IPS DF 6.9 (cell line): ENCODE results near the gene DUSP22.

Experiments
- DNase-seq: peaks from one replicate; pipeline ENCODE4 v3.0.0-alpha.2; 2013; ENCODE audit warnings: low read depth, low spot score
- H3K27ac ChIP-seq: one replicate; pipeline ENCODE4 v1.5.1; 2013; ENCODE audit warnings: low read length, control low read depth
- H3K27me3 ChIP-seq: 2 replicates; pipeline ENCODE4 v1.6.1; 2013; ENCODE audit warnings: mild to moderate bottlenecking, low read length; ENCODE audit not compliant: control insufficient read depth, insufficient read depth
- H3K36me3 ChIP-seq: 2 replicates; pipeline ENCODE4 v1.6.1; 2013; ENCODE audit warnings: low read length; ENCODE audit not compliant: control insufficient read depth, insufficient read depth
- H3K4me1 ChIP-seq: 2 replicates; pipeline ENCODE4 v1.6.1; 2013; ENCODE audit warnings: low read length; ENCODE audit not compliant: control insufficient read depth, insufficient read depth
- H3K4me3 ChIP-seq: 2 replicates; pipeline ENCODE4 v1.5.1; 2013; ENCODE audit warnings: mild to moderate bottlenecking, low read length
- H3K9me3 ChIP-seq: 2 replicates; pipeline ENCODE4 v1.6.1; 2013; ENCODE audit warnings: low read length, inconsistent platforms; ENCODE audit not compliant: control insufficient read depth, insufficient read depth
- WGBS: extraction: QIAGEN DNeasy Blood & Tissue Kit; methylation state at CpG from one replicate; pipeline ENCODE4 v1.1.7; 2013; ENCODE audit warnings: mixed read lengths, missing lambda C conversion rate; ENCODE audit not compliant: insufficient read length, insufficient coverage; 5-methylcytosine and 5-hydroxymethylcytosine counted together

The DUSP22 gene

DNA sequence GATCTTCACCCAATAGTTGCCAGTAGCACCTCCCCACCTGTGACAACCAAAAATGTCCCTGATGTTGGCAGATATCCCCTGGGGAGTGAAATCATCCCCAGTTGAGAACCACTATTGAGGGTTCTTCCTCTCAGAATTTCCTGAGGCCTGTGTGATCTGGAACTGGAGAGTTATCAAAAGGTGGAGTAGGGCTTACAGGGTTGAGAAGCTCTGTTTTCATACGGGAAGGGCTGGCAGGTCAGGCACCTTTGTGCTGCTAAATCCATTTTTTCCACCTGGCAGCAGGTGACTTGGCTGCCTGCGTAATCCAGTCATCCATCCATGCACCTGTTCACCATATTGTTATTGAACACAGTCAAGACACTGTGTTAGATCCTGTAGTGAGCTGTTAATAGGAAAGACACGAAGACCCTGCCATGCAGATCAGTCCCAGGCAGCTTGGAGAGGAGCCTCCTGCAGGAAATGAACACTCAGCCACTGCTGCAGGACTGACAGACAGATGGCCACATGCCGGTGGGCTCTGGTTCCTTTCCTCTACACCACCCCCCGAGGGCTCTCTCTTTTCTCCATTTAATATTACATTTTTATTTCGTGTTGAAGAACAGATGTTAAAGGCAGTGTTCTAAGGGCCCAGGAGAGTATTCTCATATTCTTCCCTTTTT is 5.4 kb downstream of the DUSP22 start:
- Histone ChIP-seq H3K27ac (no peak overlapping the region), H3K36me3 (no peaks in the 10 kb centered on the region), H3K9me3 (no peaks in the 10 kb centered on the region; the same call in 1 of the 2 replicates), H3K4me3 (no peak overlapping the region), H3K27me3 (no peaks in the 10 kb centered on the region), H3K4me1 (peaks cover 2% of the 10 kb centered on the region)
- WGBS = no CpG with 5 or more reads among the region's 6 CpGs
- DNase-seq = no peak

DNA sequence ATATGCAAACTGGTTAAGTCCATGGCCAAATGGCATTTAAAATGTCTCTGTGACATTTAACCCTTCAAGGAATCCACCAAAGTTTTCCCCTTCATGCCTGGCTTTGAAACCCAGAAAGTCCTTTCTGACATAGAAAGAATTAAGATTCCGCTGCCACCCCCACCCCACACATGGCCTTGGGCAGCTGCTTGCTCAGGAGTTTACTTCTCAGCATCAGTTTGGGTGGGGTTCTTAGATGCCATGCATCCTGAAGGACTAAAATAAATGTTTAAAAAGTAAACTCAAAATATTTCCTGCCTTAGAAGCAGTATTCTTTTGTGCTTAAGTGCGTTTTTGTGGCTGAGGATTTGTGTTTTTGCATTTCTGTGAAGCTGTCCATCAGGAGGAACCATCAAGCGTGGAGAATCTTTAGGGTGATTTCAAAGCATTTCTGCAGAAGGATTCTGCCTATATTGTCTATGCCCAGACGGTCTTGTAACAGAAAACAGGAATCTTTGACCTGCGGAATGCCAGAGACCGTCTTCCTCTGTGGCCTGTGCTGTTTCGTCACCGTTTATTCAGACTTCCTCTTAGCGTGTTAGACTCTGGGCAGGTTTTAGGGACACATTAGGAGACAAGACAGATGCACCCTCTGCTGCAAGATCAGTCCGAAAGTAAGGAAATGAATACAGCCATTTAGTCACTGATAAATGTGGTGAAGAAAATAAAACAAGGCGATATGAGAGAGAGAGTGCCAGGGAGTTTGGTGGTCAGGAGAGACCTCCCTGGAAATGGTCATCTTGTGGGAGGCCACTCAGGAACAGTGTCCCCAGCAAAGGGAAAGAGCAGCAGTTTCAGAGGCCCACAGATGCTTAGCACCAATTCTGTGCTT is 6.2 kb downstream of the DUSP22 start:
- Histone ChIP-seq H3K4me3 (no peak overlapping the region), H3K36me3 (no peaks in the 10 kb centered on the region), H3K27ac (no peak overlapping the region), H3K4me1 (peaks cover under 1% of the 10 kb centered on the region), H3K9me3 (no peaks in the 10 kb centered on the region; the same call in 1 of the 2 replicates), H3K27me3 (no peaks in the 10 kb centered on the region)
- no peak for DNase-seq
- no CpG with 5 or more reads among the region's 11 CpGs for WGBS

DNA sequence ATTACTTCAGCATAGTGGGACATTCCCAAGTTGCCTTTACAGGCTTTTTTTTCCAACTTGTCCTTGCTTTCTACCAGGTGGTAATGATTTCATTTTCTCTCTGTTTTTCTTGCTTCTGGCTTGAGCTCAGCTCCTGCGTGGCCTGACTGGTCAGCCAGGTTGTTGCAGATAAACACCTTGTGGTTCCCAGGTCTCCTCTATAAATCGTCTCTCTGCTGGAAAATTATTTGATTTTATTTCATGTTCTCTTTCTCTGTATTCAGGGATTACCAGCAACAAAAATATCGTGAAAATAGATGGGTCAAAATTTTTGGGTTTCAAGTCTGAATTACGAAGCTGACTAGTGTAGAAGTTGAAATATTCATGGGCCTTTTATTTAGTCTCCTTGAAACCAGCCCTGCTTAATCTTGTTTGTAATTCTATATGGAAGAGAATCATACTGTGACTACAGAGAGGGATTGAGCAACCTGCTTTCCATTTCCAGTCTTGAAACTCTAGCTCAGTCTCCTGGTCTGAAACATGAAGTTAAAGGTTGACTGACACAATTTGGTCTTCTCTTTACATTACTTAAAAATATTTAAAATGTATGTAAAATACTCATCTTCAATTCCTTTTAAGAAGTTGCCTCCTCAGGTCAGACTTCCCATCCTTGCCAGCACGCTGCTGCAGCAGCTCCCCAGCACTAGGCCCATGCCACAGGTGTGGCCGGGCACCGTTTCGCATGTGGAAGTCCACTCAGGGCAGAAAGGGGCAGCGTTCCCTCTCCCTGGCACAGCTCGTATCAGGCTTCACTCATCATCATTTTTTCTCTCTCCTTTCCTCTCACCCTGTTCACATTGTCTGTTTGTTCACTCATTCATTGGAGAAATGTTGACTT is 7.1 kb downstream of the DUSP22 start:
- Histone ChIP-seq H3K27ac (no peak overlapping the region), H3K27me3 (no peaks in the 10 kb centered on the region), H3K9me3 (no peaks in the 10 kb centered on the region; the same call in 1 of the 2 replicates), H3K4me1 (peaks cover 2% of the 10 kb centered on the region; the same call in 1 of the 2 replicates), H3K4me3 (no peak overlapping the region), H3K36me3 (no peaks in the 10 kb centered on the region)
- no peak for DNase-seq
- no CpG with 5 or more reads among the region's 10 CpGs for WGBS

DNA sequence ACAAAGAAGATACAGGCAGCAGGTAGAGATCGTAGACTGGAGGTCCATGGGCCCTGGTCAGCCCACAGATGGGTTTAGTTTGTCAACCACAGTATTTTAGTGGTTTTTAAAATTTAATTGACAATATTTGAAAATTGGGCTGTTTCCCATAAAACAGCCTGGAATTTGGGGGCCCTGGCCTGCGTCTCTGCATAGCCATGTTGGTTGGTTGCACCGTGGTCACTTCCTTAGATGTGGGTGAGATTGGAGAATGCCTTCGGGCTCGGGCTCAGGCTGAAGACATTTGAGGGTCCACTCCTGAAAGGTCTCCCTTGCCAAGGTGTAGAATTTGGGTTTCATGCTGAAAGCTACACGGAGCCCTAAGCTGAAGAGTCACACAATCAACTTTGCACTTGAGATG is 7.7 kb downstream of the DUSP22 start:
- WGBS = no CpG with 5 or more reads among the region's 6 CpGs
- no peaks in the 10 kb centered on the region for H3K27me3 ChIP-seq
- H3K27ac ChIP-seq = no peak overlapping the region
- no peak overlapping the region for H3K4me3 ChIP-seq
- DNase-seq = no peak
- peaks cover 2% of the 10 kb centered on the region; the same call in 1 of the 2 replicates for H3K4me1 ChIP-seq
- no peaks in the 10 kb centered on the region; the same call in 1 of the 2 replicates for H3K9me3 ChIP-seq
- H3K36me3 ChIP-seq = no peaks in the 10 kb centered on the region

DNA sequence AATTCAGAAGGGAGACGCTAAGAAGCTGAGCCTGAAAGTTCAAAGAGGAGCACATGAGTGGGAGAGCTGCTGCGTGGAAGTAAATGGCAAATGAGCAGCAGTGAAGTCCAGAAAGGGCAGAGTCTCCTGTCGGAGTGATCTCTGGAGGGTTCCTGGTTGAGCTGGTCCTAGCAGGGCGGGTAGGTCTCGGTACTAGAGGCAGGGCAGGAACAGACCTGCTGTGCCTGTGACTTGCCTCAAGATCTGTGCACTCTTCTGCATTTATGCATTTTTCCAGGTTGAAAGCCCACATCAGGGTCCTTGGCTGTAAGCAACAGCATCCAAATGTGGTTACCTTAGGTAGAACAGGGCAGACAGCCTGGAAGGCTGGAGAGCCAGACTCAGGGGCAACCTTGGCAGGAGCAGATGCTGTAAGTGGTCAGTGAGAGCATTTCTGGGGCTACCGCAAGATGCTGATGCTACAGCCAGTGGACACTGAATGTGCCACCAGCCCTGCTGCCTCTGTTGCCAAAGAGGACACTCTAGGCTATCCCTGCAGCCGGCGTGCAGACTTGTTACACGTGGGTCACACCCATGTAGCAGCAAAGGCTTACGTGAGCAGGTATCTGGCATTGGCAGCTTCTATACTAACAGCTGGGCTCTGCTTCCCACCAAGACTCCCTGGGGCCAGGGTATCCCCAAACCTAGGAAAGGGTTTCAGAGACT is 8.4 kb downstream of the DUSP22 start:
- DNase-seq = no peak
- H3K27me3 ChIP-seq = no peaks in the 10 kb centered on the region
- H3K4me3 ChIP-seq = no peak overlapping the region
- no peaks in the 10 kb centered on the region; the same call in 1 of the 2 replicates for H3K9me3 ChIP-seq
- no peaks in the 10 kb centered on the region for H3K36me3 ChIP-seq
- H3K27ac ChIP-seq = no peak overlapping the region
- no CpG with 5 or more reads among the region's 10 CpGs for WGBS
- H3K4me1 ChIP-seq = peaks cover 2% of the 10 kb centered on the region; the same call in 1 of the 2 replicates

DNA sequence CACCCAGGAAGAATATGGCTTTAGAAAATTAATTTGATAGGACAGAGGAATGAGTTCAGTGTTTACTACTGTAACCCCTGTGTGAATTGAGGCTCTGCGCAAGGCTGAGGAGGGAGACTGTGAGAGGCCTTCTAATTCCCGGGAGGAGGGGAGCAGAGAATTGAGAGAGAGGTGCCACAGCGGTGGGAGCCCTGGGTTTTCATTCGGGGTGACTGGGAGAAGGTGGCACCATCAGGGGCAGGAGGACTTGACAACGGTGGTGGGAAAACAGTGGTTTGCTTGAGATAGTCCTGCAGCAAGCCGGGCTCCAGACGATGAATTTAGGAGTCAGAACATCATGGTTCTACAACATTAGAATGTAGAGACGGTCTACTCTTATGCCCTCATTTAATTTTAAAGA is 9.2 kb downstream of the DUSP22 start:
- Histone ChIP-seq H3K36me3 (no peaks in the 10 kb centered on the region), H3K9me3 (no peaks in the 10 kb centered on the region; the same call in 1 of the 2 replicates), H3K4me3 (no peak overlapping the region), H3K4me1 (peaks cover 2% of the 10 kb centered on the region; the same call in 1 of the 2 replicates), H3K27ac (no peak overlapping the region), H3K27me3 (no peaks in the 10 kb centered on the region)
- DNase-seq = no peak
- WGBS = no CpG with 5 or more reads among the region's 8 CpGs

DNA sequence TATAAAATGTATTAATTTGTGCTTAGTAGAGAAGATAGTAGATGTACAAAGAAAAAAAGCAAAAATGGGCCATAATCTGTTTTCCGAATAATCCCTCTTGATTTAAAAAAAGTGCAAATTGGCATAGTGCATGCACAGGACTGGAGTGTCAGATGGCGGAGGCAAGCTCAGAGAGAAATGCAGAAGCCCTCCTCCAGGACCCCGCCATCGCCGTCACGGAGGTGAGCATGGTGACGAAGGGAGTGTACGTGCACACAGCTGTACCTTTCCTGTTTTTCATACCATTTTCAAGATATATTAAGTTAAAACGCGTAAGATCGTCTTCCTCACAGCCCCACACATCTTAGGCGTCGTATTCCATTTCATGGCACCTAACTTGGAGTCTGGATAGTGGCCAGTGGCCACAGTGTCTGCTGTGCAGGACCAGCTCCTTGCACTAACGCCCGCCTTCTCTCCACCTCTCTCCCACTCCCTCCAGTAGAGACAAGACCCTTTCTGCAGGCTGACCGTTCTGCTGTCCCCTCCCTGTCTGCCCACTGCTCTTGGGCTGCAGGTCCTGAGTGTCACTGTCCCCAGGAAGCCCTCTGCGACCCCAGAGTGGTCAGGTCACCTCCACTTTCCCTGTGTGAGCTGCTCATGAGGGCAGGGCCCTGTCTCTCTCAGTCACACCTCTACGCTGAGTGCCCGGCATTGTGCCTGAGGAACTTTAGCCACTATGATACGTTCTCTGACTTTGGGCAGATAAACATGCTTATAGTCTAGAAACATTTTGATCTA is 9.8 kb downstream of the DUSP22 start:
- no peak for DNase-seq
- Histone ChIP-seq H3K27ac (no peak overlapping the region), H3K4me3 (no peak overlapping the region), H3K9me3 (no peaks in the 10 kb centered on the region; the same call in 1 of the 2 replicates), H3K36me3 (no peaks in the 10 kb centered on the region), H3K27me3 (no peaks in the 10 kb centered on the region), H3K4me1 (peaks cover 2% of the 10 kb centered on the region; the same call in 1 of the 2 replicates)
- no CpG with 5 or more reads among the region's 20 CpGs for WGBS

DNA sequence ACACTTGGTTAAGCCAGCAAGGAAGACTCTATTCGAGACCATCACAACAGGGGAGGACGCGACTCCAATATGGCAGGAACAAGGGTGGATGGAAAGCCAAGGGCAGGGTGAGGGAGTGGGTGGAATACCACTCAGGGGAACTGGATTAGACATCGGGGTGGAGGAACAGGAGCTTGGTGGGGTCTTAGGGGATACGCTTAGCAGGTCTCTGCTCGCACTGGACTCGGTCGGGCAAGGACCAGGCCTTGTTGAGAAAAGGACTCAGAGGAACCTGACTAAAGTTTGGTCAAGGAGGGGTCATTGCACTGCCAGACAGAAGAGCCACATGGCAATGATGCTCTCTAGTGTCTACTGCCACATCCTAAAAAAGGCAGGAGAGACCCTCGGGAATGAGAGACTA is 10.5 kb downstream of the DUSP22 start:
- H3K4me1 ChIP-seq = peaks cover 2% of the 10 kb centered on the region; the same call in 1 of the 2 replicates
- no peaks in the 10 kb centered on the region for H3K36me3 ChIP-seq
- no peaks in the 10 kb centered on the region for H3K27me3 ChIP-seq
- DNase-seq = no peak
- no peaks in the 10 kb centered on the region; the same call in 1 of the 2 replicates for H3K9me3 ChIP-seq
- no peak overlapping the region for H3K27ac ChIP-seq
- no peak overlapping the region for H3K4me3 ChIP-seq
- WGBS = no CpG with 5 or more reads among the region's 9 CpGs

DNA sequence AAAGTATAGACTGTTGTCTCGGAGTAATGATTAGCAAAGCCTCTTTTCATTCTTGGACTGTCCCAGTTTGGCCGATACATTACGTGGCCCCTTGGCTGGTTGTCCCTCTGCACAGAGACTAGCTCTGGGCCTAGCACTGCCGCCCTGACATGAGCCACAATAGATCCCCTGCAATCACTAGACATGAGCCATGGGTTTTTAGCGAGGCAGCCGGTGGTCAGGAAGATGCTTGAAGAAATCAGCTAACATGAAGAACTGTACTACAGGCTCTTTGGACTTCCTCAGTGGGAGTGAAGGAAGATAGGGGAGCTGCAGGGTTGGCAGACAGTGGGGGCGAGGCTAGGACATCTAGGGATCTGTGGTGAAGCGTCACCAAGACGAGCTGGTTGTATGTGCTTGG is 11.0 kb downstream of the DUSP22 start:
- Histone ChIP-seq H3K4me3 (no peak overlapping the region), H3K9me3 (no peaks in the 10 kb centered on the region; the same call in 1 of the 2 replicates), H3K27ac (no peak overlapping the region), H3K4me1 (peaks cover 2% of the 10 kb centered on the region; the same call in 1 of the 2 replicates), H3K27me3 (no peaks in the 10 kb centered on the region), H3K36me3 (no peaks in the 10 kb centered on the region)
- DNase-seq = no peak
- no CpG with 5 or more reads among the region's 9 CpGs for WGBS
